Gastroesophageal sphincter (tissue), 3 donors: ENCODE data around the gene DSCAML1.

ENCODE experiments used
- POLR2A ChIP-seq, 2 donors: fragments of 450-650 bp; IDR thresholded peaks; one replicate each; pipeline ENCODE4 v1.6.1; 2017; ENCODE audit warnings: antibody characterized with exemption in 2 of 2, mild to moderate bottlenecking in 2 of 2, moderate library complexity in 1 of 2
- TF ChIP-seq, protein P1 (sequence below), 4 experiments: fragments of 200-600 bp in 2 of 4; fragments of 450-650 bp in 2 of 4; sonication (generic) in 1 of 4; IDR thresholded peaks; one replicate each; pipeline ENCODE4 v1.5.1; 2017 to 2019; ENCODE audit warnings: antibody characterized with exemption in 4 of 4, mild to moderate bottlenecking in 2 of 4, moderate library complexity in 2 of 4

DNA sequence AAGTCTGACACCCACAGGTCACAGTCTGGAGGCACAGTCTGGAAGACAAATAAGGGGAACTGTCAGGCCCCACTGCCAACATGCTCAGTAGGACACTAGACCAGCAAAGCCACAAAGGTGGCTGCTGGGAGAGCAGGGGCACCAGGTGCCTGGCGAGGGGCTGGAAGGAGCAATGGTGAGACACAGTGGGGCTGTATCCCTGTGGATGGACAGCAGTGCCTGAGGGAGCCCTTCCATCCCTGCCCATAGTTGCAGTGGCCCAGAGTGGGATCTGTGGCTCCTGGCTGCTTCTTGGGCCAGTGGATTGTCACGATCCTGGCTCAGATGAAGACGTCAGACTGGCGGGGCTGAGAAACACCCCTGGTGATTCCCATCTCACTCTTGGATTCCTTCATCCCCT lies 154.6 kb downstream of the DSCAML1 start:
- TF ChIP-seq, protein P1, sequence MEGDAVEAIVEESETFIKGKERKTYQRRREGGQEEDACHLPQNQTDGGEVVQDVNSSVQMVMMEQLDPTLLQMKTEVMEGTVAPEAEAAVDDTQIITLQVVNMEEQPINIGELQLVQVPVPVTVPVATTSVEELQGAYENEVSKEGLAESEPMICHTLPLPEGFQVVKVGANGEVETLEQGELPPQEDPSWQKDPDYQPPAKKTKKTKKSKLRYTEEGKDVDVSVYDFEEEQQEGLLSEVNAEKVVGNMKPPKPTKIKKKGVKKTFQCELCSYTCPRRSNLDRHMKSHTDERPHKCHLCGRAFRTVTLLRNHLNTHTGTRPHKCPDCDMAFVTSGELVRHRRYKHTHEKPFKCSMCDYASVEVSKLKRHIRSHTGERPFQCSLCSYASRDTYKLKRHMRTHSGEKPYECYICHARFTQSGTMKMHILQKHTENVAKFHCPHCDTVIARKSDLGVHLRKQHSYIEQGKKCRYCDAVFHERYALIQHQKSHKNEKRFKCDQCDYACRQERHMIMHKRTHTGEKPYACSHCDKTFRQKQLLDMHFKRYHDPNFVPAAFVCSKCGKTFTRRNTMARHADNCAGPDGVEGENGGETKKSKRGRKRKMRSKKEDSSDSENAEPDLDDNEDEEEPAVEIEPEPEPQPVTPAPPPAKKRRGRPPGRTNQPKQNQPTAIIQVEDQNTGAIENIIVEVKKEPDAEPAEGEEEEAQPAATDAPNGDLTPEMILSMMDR (IDR thresholded peaks at IDR 0.05), result no peak
- TF ChIP-seq POLR2A (IDR thresholded peaks at IDR 0.05), result no peak
